ENCODE data around the gene OR51B4. TPM values are rescaled to one million over a fixed set of nuclear protein-coding genes. Genes with fewer than 3 reads are reported as not detected.

The OR51B4 gene
- total RNA-seq, 1 experiment from 2014 or later = 0.11 TPM

DNA sequence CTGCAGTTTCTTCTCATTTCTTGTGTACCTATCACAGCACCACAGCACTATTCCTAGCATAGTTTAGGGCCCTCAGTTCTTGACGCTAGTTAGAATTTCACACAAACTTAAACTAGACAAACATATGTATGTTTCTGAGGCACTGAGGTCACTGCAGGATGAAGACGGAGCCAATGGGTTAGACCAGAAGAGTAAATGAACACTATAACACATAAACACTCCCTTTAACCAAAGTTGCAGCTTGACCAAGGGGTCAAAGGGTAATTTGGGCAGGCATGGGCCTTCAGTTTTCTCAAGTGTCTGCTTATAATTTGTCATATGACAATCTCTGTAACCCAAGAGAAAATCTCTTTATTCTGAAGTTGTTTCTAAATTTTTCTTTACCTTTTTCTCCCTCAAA is 19.1 kb downstream of the OR51B4 start:
- ChIA-PET CTCF (no interaction called here), POLR2A (ENCODE audit: unreplicated experiment) (no interaction called here)
- BruUV-seq (replicated peaks) = no TSS peak
- no peaks in the 10 kb centered on the region for H3K9me3 ChIP-seq (ENCODE audit: low read length)
- no peaks in the 10 kb centered on the region for H4K20me1 ChIP-seq (ENCODE audit: low read length)
- no peak overlapping the region for H3K4me3 ChIP-seq (ENCODE audit: low read length)
- H3K79me2 ChIP-seq (ENCODE audit: low read length) = no peaks in the 10 kb centered on the region
- H3F3A ChIP-seq (ENCODE audit: low read length, unreplicated experiment) = no peaks in the 10 kb centered on the region
- ATAC-seq = no peak
- no peak overlapping the region for H3K9ac ChIP-seq (ENCODE audit: low read length)
- no peak for DNase-seq
- peaks cover 4% of the 10 kb centered on the region; the same call in 1 of the 2 replicates for H3K4me1 ChIP-seq (ENCODE audit: insufficient read depth, low read length)
- no peaks in the 10 kb centered on the region for H3K9me2 ChIP-seq (replicated peaks; ENCODE audit: low read length)
- intact Hi-C loops (cut with micrococcal nuclease) = no loop called here
- no peak overlapping the region for H3K27ac ChIP-seq (ENCODE audit: low read length)
- H3K27me3 ChIP-seq (ENCODE audit: low read length) = no peaks in the 10 kb centered on the region
- no peak overlapping the region for H3K4me2 ChIP-seq (ENCODE audit: low read length)
- TF ChIP-seq EZH2 (IDR thresholded peaks at IDR 0.05; ENCODE audit: low read length, unreplicated experiment) (no peak), EZH2phosphoT487 (IDR thresholded peaks at IDR 0.05; ENCODE audit: borderline replicate concordance, low read length) (no peak)
- TF ChIP-seq, protein P1, sequence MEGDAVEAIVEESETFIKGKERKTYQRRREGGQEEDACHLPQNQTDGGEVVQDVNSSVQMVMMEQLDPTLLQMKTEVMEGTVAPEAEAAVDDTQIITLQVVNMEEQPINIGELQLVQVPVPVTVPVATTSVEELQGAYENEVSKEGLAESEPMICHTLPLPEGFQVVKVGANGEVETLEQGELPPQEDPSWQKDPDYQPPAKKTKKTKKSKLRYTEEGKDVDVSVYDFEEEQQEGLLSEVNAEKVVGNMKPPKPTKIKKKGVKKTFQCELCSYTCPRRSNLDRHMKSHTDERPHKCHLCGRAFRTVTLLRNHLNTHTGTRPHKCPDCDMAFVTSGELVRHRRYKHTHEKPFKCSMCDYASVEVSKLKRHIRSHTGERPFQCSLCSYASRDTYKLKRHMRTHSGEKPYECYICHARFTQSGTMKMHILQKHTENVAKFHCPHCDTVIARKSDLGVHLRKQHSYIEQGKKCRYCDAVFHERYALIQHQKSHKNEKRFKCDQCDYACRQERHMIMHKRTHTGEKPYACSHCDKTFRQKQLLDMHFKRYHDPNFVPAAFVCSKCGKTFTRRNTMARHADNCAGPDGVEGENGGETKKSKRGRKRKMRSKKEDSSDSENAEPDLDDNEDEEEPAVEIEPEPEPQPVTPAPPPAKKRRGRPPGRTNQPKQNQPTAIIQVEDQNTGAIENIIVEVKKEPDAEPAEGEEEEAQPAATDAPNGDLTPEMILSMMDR (conservative IDR thresholded peaks at IDR 0.05; ENCODE audit: low read depth, low read length) = no peak
- no peaks in the 10 kb centered on the region for H3K36me3 ChIP-seq (ENCODE audit: low read depth, low read length)
- no peak overlapping the region for H2AFZ ChIP-seq (ENCODE audit: low read length)

DNA sequence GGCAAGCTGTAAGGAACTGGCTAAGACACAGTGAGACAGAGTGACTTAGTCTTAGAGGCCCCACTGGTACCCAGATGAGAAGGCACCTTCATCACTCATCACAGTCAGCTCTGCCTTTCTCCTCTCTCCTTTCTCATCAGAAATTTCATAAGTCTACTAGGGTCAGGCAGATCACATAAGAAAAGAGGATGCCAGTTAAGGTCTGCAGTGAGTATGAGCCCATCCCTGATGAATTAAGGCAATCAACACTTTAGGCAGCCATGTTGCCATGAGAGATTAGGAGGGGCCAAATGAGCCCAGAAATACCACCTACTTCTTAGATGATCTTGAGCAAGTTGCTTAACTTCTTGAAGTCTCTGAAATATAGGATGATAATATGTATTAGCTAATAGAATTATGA is 20.1 kb downstream of the OR51B4 start:
- CTCF ChIA-PET = no interaction called here

DNA sequence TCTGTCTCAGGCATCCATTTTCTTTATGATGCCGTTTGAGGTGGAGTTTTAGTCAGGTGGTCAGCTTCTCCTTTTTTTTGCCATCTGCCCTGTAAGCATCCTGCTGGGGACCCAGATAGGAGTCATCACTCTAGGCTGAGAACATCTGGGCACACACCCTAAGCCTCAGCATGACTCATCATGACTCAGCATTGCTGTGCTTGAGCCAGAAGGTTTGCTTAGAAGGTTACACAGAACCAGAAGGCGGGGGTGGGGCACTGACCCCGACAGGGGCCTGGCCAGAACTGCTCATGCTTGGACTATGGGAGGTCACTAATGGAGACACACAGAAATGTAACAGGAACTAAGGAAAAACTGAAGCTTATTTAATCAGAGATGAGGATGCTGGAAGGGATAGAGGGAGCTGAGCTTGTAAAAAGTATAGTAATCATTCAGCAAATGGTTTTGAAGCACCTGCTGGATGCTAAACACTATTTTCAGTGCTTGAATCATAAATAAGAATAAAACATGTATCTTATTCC is 21.1 kb downstream of the OR51B4 start:
- Histone ChIP-seq H2AFZ (ENCODE audit: low read length) (no peak overlapping the region), H3K4me1 (ENCODE audit: insufficient read depth, low read length) (peaks cover 4% of the 10 kb centered on the region; the same call in 1 of the 2 replicates), H3F3A (ENCODE audit: low read length, unreplicated experiment) (no peaks in the 10 kb centered on the region), H3K36me3 (ENCODE audit: low read depth, low read length) (no peaks in the 10 kb centered on the region), H3K4me3 (ENCODE audit: low read length) (no peak overlapping the region), H3K9me3 (ENCODE audit: low read length) (no peaks in the 10 kb centered on the region), H3K4me2 (ENCODE audit: low read length) (no peak overlapping the region), H3K9ac (ENCODE audit: low read length) (no peak overlapping the region), H4K20me1 (ENCODE audit: low read length) (no peaks in the 10 kb centered on the region), H3K27ac (ENCODE audit: low read length) (no peak overlapping the region), H3K79me2 (ENCODE audit: low read length) (no peaks in the 10 kb centered on the region), H3K27me3 (ENCODE audit: low read length) (no peaks in the 10 kb centered on the region), H3K9me2 (replicated peaks; ENCODE audit: low read length) (no peaks in the 10 kb centered on the region)
- no peak for TF ChIP-seq EZH2 (IDR thresholded peaks at IDR 0.05; ENCODE audit: low read length, unreplicated experiment)
- TF ChIP-seq, protein P1 (conservative IDR thresholded peaks at IDR 0.05; ENCODE audit: low read depth, low read length) = no peak
- no peak for TF ChIP-seq EZH2phosphoT487 (IDR thresholded peaks at IDR 0.05; ENCODE audit: borderline replicate concordance, low read length)
- intact Hi-C loops (cut with micrococcal nuclease) = no loop called here
- peak; percentile 96 for ATAC-seq
- DNase-seq = peak; percentile 95
- POLR2A ChIA-PET (ENCODE audit: unreplicated experiment) = no interaction called here
- no TSS peak for BruUV-seq (replicated peaks)
- CTCF ChIA-PET = no interaction called here

More for the DNA sequence above, 20.1 kb downstream of the OR51B4 start:
- Histone ChIP-seq H3K9me2 (replicated peaks; ENCODE audit: low read length) (no peaks in the 10 kb centered on the region), H3K27ac (ENCODE audit: low read length) (no peak overlapping the region), H3K9me3 (ENCODE audit: low read length) (no peaks in the 10 kb centered on the region), H4K20me1 (ENCODE audit: low read length) (no peaks in the 10 kb centered on the region), H3K4me3 (ENCODE audit: low read length) (no peak overlapping the region), H2AFZ (ENCODE audit: low read length) (no peak overlapping the region), H3K4me2 (ENCODE audit: low read length) (no peak overlapping the region), H3K27me3 (ENCODE audit: low read length) (no peaks in the 10 kb centered on the region), H3K36me3 (ENCODE audit: low read depth, low read length) (no peaks in the 10 kb centered on the region), H3K4me1 (ENCODE audit: insufficient read depth, low read length) (peaks cover 4% of the 10 kb centered on the region; the same call in 1 of the 2 replicates), H3K79me2 (ENCODE audit: low read length) (no peaks in the 10 kb centered on the region), H3K9ac (ENCODE audit: low read length) (no peak overlapping the region), H3F3A (ENCODE audit: low read length, unreplicated experiment) (no peaks in the 10 kb centered on the region)
- DNase-seq (no peak), ATAC-seq (no peak)
- TF ChIP-seq EZH2 (IDR thresholded peaks at IDR 0.05; ENCODE audit: low read length, unreplicated experiment) (no peak), EZH2phosphoT487 (IDR thresholded peaks at IDR 0.05; ENCODE audit: borderline replicate concordance, low read length) (no peak)
- TF ChIP-seq, protein P1 (conservative IDR thresholded peaks at IDR 0.05; ENCODE audit: low read depth, low read length) = no peak
- BruUV-seq (replicated peaks) = no TSS peak
- intact Hi-C loops (cut with micrococcal nuclease) = no loop called here
- POLR2A ChIA-PET (ENCODE audit: unreplicated experiment) = no interaction called here
